ENCODE data around the gene TMSB15B.
"Not testable (repeated sequence)": the region's sequence is repeated elsewhere in the genome, so short reads cannot be mapped to it uniquely, and the experiment has no call there.

DNA sequence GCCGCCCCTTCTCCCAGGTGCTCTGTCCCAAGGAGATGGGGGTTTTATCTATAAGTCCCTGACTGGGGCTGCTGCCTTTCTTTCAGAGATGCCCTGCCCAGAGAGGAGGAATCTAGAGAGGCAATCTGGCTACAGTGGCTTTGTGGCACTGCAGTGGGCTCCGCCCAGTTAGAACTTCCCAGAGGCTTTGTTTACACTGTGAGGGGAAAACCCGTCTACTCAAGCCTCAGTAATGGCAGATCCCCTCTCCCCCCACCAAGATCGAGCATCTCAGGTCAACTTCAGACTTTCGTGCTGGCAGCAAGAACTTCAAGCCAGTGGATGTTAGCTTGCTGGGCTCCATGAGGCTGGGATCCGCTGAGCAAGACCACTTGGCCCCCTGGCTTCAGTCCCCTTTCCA is 22.2 kb upstream of the TMSB15B start:
- TF ChIP-seq, protein P1, sequence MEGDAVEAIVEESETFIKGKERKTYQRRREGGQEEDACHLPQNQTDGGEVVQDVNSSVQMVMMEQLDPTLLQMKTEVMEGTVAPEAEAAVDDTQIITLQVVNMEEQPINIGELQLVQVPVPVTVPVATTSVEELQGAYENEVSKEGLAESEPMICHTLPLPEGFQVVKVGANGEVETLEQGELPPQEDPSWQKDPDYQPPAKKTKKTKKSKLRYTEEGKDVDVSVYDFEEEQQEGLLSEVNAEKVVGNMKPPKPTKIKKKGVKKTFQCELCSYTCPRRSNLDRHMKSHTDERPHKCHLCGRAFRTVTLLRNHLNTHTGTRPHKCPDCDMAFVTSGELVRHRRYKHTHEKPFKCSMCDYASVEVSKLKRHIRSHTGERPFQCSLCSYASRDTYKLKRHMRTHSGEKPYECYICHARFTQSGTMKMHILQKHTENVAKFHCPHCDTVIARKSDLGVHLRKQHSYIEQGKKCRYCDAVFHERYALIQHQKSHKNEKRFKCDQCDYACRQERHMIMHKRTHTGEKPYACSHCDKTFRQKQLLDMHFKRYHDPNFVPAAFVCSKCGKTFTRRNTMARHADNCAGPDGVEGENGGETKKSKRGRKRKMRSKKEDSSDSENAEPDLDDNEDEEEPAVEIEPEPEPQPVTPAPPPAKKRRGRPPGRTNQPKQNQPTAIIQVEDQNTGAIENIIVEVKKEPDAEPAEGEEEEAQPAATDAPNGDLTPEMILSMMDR (IDR thresholded peaks at IDR 0.05), result not testable (repeated sequence)
- TF ChIP-seq POLR2AphosphoS5 (IDR thresholded peaks at IDR 0.05), result not testable (repeated sequence)

Data from suprapubic skin (tissue), 3 donors.